Measurements from ENCODE around the gene LRCH1. TPM values are rescaled to one million over a fixed set of nuclear protein-coding genes. Genes with fewer than 3 reads are reported as not detected.

The LRCH1 gene
- total RNA-seq, 1 experiment from 2014 or later, result 4.6 TPM

- DNase-seq, result no peak
- no peak overlapping the region for H3K4me3 ChIP-seq
- H3K9me3 ChIP-seq, result no peaks in the 10 kb centered on the region
These were observed 163.9 kb downstream of the LRCH1 start for GRCh38 chr13:46716821-46717220.

GRCh38 chr13:46717275-46717674 is 164.3 kb downstream of the LRCH1 start:
- Histone ChIP-seq H3K9me3 (no peaks in the 10 kb centered on the region), H3K27me3 (no peaks in the 10 kb centered on the region), H3K36me3 (no peaks in the 10 kb centered on the region), H3K4me3 (no peak overlapping the region)
- no peak for DNase-seq

More at GRCh38 chr13:46716821-46717220, 163.9 kb downstream of the LRCH1 start:
- Histone ChIP-seq H3K27me3 (no peaks in the 10 kb centered on the region), H3K36me3 (no peaks in the 10 kb centered on the region)

GRCh38 chr13:46717856-46718255 is 164.9 kb downstream of the LRCH1 start:
- Histone ChIP-seq H3K9me3 (no peaks in the 10 kb centered on the region), H3K36me3 (no peaks in the 10 kb centered on the region; the same call in 1 of the 2 replicates), H3K4me3 (no peak overlapping the region), H3K27me3 (no peaks in the 10 kb centered on the region)
- DNase-seq, result no peak

- Histone ChIP-seq H3K4me3 (no peak overlapping the region), H3K36me3 (peaks cover 9% of the 10 kb centered on the region), H3K9me3 (no peaks in the 10 kb centered on the region), H3K27me3 (no peaks in the 10 kb centered on the region)
- DNase-seq, result no peak
These were observed 167.2 kb downstream of the LRCH1 start for GRCh38 chr13:46720189-46720588.

- Histone ChIP-seq H3K27me3 (no peaks in the 10 kb centered on the region), H3K9me3 (no peaks in the 10 kb centered on the region), H3K36me3 (peaks cover 9% of the 10 kb centered on the region), H3K4me3 (peak overlapping the region; percentile 11; the same call in 1 of the 2 replicates)
- DNase-seq, result peak; percentile 23
These were observed 168.1 kb downstream of the LRCH1 start for GRCh38 chr13:46721054-46721453.

GRCh38 chr13:46726347-46726746 is 173.4 kb downstream of the LRCH1 start:
- DNase-seq, result no peak
- Histone ChIP-seq H3K36me3 (peaks cover 15% of the 10 kb centered on the region), H3K27me3 (no peaks in the 10 kb centered on the region), H3K4me3 (no peak overlapping the region), H3K9me3 (no peaks in the 10 kb centered on the region)

- DNase-seq, result no peak
- Histone ChIP-seq H3K27me3 (no peaks in the 10 kb centered on the region), H3K9me3 (no peaks in the 10 kb centered on the region), H3K4me3 (no peak overlapping the region), H3K36me3 (peaks cover 27% of the 10 kb centered on the region)
These were observed 175.8 kb downstream of the LRCH1 start for GRCh38 chr13:46728777-46729176.

- Histone ChIP-seq H3K27me3 (no peaks in the 10 kb centered on the region), H3K9me3 (no peaks in the 10 kb centered on the region), H3K4me3 (no peak overlapping the region), H3K36me3 (peaks cover 17% of the 10 kb centered on the region)
- DNase-seq, result no peak
These were observed 178.6 kb downstream of the LRCH1 start for GRCh38 chr13:46731535-46731934.

GRCh38 chr13:46735425-46735824 is 182.5 kb downstream of the LRCH1 start:
- no peaks in the 10 kb centered on the region for H3K27me3 ChIP-seq
- DNase-seq, result no peak
- H3K4me3 ChIP-seq, result no peak overlapping the region
- peaks cover 12% of the 10 kb centered on the region for H3K36me3 ChIP-seq
- no peaks in the 10 kb centered on the region for H3K9me3 ChIP-seq

- H3K9me3 ChIP-seq, result no peaks in the 10 kb centered on the region
- no peak overlapping the region for H3K4me3 ChIP-seq
- peaks cover 11% of the 10 kb centered on the region for H3K36me3 ChIP-seq
- no peaks in the 10 kb centered on the region for H3K27me3 ChIP-seq
- no peak for DNase-seq
These were observed 183.8 kb downstream of the LRCH1 start for GRCh38 chr13:46736541-46737310.

- no peak for DNase-seq
- Histone ChIP-seq H3K36me3 (0 out of 2 replicates have a peak, but pooled peaks cover 2% of the 10 kb centered on the region), H3K4me3 (no peak overlapping the region), H3K27me3 (no peaks in the 10 kb centered on the region), H3K9me3 (no peaks in the 10 kb centered on the region)
These were observed 185.1 kb downstream of the LRCH1 start for GRCh38 chr13:46738055-46738454.

GRCh38 chr13:46738766-46739165 is 185.8 kb downstream of the LRCH1 start:
- DNase-seq, result no peak
- no peaks in the 10 kb centered on the region for H3K27me3 ChIP-seq
- H3K36me3 ChIP-seq, result peaks cover 4% of the 10 kb centered on the region; the same call in 1 of the 2 replicates
- no peak overlapping the region for H3K4me3 ChIP-seq
- no peaks in the 10 kb centered on the region for H3K9me3 ChIP-seq

- DNase-seq, result no peak
- Histone ChIP-seq H3K36me3 (peaks cover 12% of the 10 kb centered on the region), H3K27me3 (no peaks in the 10 kb centered on the region), H3K4me3 (no peak overlapping the region), H3K9me3 (no peaks in the 10 kb centered on the region)
These were observed 186.6 kb downstream of the LRCH1 start for GRCh38 chr13:46739447-46740098.

GRCh38 chr13:46743191-46743590 is 190.2 kb downstream of the LRCH1 start:
- H3K4me3 ChIP-seq, result no peak overlapping the region
- H3K9me3 ChIP-seq, result no peaks in the 10 kb centered on the region
- peaks cover 20% of the 10 kb centered on the region for H3K36me3 ChIP-seq
- H3K27me3 ChIP-seq, result no peaks in the 10 kb centered on the region
- no peak for DNase-seq

- Histone ChIP-seq H3K4me3 (no peak overlapping the region), H3K9me3 (no peaks in the 10 kb centered on the region), H3K36me3 (peaks cover 20% of the 10 kb centered on the region), H3K27me3 (no peaks in the 10 kb centered on the region)
- no peak for DNase-seq
These were observed 192.1 kb downstream of the LRCH1 start for GRCh38 chr13:46745062-46745461.

- Histone ChIP-seq H3K27me3 (no peaks in the 10 kb centered on the region), H3K36me3 (peaks cover 22% of the 10 kb centered on the region), H3K9me3 (no peaks in the 10 kb centered on the region), H3K4me3 (no peak overlapping the region)
- DNase-seq, result no peak
These were observed 192.7 kb downstream of the LRCH1 start for GRCh38 chr13:46745706-46746105.

- no peak for DNase-seq
- peaks cover 25% of the 10 kb centered on the region for H3K36me3 ChIP-seq
- no peaks in the 10 kb centered on the region for H3K27me3 ChIP-seq
- H3K4me3 ChIP-seq, result no peak overlapping the region
- no peaks in the 10 kb centered on the region for H3K9me3 ChIP-seq
These were observed 194.3 kb downstream of the LRCH1 start for GRCh38 chr13:46747031-46747820.
